HL-60 (cell line): ENCODE measurements around the gene RPL35.

Experiments used
- TF ChIP-seq, protein P1 (sequence below): IDR thresholded peaks from one replicate; pipeline ENCODE4 v1.5.1; 2011; ENCODE audit warnings: low read length, control low read depth, inconsistent platforms; ENCODE audit not compliant: insufficient read depth
- TF ChIP-seq, protein P2 (sequence below): IDR thresholded peaks from 2 replicates; pipeline ENCODE4 v1.6.1; 2012; ENCODE audit warnings: low read depth; ENCODE audit not compliant: insufficient replicate concordance

DNA sequence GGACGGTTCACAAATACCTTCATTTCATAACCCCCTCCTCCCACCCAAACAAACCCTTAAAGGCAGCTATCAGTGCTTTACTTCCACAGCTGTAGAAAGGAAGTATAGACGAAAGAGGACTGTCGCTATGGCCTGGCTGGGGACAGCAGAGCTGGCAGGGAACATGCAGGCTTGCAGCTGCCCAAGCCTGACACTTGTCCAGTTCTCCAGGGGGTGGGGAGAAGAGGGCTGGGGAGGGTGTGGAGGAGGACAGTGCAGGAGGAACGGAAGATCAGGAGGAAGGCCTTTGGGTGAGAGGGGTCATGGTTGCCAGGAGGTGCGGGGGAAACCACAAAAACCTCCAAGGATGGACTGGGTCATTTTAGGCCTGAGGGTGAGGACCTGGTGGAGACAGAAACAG, 26.1 kb upstream of the RPL35 start:
- TF ChIP-seq, protein P1, sequence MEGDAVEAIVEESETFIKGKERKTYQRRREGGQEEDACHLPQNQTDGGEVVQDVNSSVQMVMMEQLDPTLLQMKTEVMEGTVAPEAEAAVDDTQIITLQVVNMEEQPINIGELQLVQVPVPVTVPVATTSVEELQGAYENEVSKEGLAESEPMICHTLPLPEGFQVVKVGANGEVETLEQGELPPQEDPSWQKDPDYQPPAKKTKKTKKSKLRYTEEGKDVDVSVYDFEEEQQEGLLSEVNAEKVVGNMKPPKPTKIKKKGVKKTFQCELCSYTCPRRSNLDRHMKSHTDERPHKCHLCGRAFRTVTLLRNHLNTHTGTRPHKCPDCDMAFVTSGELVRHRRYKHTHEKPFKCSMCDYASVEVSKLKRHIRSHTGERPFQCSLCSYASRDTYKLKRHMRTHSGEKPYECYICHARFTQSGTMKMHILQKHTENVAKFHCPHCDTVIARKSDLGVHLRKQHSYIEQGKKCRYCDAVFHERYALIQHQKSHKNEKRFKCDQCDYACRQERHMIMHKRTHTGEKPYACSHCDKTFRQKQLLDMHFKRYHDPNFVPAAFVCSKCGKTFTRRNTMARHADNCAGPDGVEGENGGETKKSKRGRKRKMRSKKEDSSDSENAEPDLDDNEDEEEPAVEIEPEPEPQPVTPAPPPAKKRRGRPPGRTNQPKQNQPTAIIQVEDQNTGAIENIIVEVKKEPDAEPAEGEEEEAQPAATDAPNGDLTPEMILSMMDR, result no peak
- TF ChIP-seq, protein P2, sequence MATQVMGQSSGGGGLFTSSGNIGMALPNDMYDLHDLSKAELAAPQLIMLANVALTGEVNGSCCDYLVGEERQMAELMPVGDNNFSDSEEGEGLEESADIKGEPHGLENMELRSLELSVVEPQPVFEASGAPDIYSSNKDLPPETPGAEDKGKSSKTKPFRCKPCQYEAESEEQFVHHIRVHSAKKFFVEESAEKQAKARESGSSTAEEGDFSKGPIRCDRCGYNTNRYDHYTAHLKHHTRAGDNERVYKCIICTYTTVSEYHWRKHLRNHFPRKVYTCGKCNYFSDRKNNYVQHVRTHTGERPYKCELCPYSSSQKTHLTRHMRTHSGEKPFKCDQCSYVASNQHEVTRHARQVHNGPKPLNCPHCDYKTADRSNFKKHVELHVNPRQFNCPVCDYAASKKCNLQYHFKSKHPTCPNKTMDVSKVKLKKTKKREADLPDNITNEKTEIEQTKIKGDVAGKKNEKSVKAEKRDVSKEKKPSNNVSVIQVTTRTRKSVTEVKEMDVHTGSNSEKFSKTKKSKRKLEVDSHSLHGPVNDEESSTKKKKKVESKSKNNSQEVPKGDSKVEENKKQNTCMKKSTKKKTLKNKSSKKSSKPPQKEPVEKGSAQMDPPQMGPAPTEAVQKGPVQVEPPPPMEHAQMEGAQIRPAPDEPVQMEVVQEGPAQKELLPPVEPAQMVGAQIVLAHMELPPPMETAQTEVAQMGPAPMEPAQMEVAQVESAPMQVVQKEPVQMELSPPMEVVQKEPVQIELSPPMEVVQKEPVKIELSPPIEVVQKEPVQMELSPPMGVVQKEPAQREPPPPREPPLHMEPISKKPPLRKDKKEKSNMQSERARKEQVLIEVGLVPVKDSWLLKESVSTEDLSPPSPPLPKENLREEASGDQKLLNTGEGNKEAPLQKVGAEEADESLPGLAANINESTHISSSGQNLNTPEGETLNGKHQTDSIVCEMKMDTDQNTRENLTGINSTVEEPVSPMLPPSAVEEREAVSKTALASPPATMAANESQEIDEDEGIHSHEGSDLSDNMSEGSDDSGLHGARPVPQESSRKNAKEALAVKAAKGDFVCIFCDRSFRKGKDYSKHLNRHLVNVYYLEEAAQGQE, result no peak
